ENCODE results near the gene PPP6R3.

The PPP6R3 gene

GRCh38 chr11:68663482-68664010 lies 203.0 kb downstream of the PPP6R3 start:
- FAIRE-seq, result no peak
- DNase-seq (ENCODE audit: low spot score), result no peak

GRCh38 chr11:68664141-68664540 lies 203.6 kb downstream of the PPP6R3 start:
- DNase-seq (ENCODE audit: low spot score) (no peak), FAIRE-seq (no peak)

GRCh38 chr11:68664906-68665305 lies 204.4 kb downstream of the PPP6R3 start:
- FAIRE-seq, result no peak
- no peak for DNase-seq (ENCODE audit: low spot score)
